Measurements from ENCODE around the gene ATG7. TPM values are rescaled to one million over a fixed set of nuclear protein-coding genes. Genes with fewer than 3 reads are reported as not detected.

ATG7 gene
- total RNA-seq, 1 experiment from 2014 or later, result 29.3 TPM

- ChIA-PET RAD21 (ENCODE audit: low non-redundant PET in 1 of 2, low total read pairs in 2 of 2, uncharacterized antibody in 2 of 2, unreplicated experiment in 2 of 2) (no interaction called here), CTCF (no interaction called here), POLR2A (no interaction called here)
- no peaks in the 10 kb centered on the region for H3K36me3 ChIP-seq (ENCODE audit: control insufficient read depth in 1 of 2, insufficient read depth in 2 of 2, low read length in 2 of 2)
- no peaks in the 10 kb centered on the region for H3K4me1 ChIP-seq (ENCODE audit: control insufficient read depth in 1 of 2, insufficient read depth in 2 of 2, low read length in 2 of 2)
- no peak for ATAC-seq
- no peak overlapping the region for H3K27ac ChIP-seq (ENCODE audit: low read depth, low read length)
- H2AFZ ChIP-seq (ENCODE audit: low read depth, low read length, poor library complexity, severe bottlenecking), result no peak overlapping the region
- H3K4me2 ChIP-seq (ENCODE audit: low read length), result no peak overlapping the region
- no peaks in the 10 kb centered on the region for H3K9me3 ChIP-seq (ENCODE audit: control insufficient read depth in 1 of 2, insufficient read depth in 1 of 2, low read depth in 1 of 2, low read length in 2 of 2)
- BruUV-seq (replicated peaks), result no TSS peak
- no peaks in the 10 kb centered on the region for H3K9me2 ChIP-seq (ENCODE audit: insufficient read depth)
- H4K20me1 ChIP-seq (ENCODE audit: insufficient read depth), result no peaks in the 10 kb centered on the region
- H3K4me3 ChIP-seq (replicated peaks in 1 of 2; ENCODE audit: low read depth in 1 of 2, low read length in 2 of 2), result no peak overlapping the region
- H3K79me2 ChIP-seq (ENCODE audit: insufficient read depth, low read length), result no peaks in the 10 kb centered on the region
- intact Hi-C loops (cut with micrococcal nuclease), result no loop called here
- H3K9ac ChIP-seq (ENCODE audit: low read length), result no peak overlapping the region
- no peak for TF ChIP-seq ZBTB33 (IDR thresholded peaks at IDR 0.05; ENCODE audit: extremely low read depth, insufficient replicate concordance, low read length)
- no peak for TF ChIP-seq REST (IDR thresholded peaks at IDR 0.05; ENCODE audit: low read depth)
- TF ChIP-seq EZH2 (IDR thresholded peaks at IDR 0.05), result no peak
- no peak for TF ChIP-seq TCF7L2 (IDR thresholded peaks at IDR 0.05; ENCODE audit: borderline replicate concordance, extremely low read depth, insufficient read depth, insufficient read length)
- TF ChIP-seq ATF3 (IDR thresholded peaks at IDR 0.05), result no peak
- H3K27me3 ChIP-seq (ENCODE audit: insufficient read depth, low read length), result no peaks in the 10 kb centered on the region
- no peak for DNase-seq (ENCODE audit: low read depth, low spot score)
These were observed 152.1 kb downstream of the ATG7 start for GRCh38 chr3:11424277-11424676.

All from HCT116 (cell line).